HG02943 (cell line): Measurements from ENCODE around the gene SPTLC3.

Experiments used
- ATAC-seq: cut with Tn5 transposase; IDR thresholded peaks from one replicate; pipeline ENCODE4 v1.9.1; 2021; ENCODE audit warnings: mild to moderate bottlenecking, low read depth, moderate library complexity; ENCODE audit not compliant: unreplicated experiment

Gene SPTLC3

GRCh38 chr20:13089950-13090469 is 81.2 kb downstream of the SPTLC3 start:
- ATAC-seq: no peak

- no peak for ATAC-seq
These were observed 83.3 kb downstream of the SPTLC3 start for GRCh38 chr20:13092111-13092510.

DNA sequence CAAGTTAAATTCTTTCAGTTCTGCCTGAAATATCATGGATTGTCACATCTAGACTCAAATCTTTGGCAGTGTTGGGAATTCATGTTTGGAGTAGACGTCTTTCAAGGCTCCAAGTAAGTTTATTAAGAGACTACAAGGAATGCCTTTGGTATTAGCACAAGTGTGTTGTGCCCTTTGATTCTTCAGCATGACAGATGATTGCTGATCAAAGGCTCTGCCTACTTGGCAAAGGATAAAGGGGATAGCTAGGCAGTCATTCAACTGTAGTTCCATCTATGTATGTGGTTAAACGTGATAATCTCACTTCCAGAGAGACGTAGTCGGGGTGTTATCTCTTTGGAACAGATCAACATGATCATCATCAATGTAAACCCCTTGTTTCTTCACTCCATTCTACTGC is 86.2 kb downstream of the SPTLC3 start:
- ATAC-seq: no peak

DNA sequence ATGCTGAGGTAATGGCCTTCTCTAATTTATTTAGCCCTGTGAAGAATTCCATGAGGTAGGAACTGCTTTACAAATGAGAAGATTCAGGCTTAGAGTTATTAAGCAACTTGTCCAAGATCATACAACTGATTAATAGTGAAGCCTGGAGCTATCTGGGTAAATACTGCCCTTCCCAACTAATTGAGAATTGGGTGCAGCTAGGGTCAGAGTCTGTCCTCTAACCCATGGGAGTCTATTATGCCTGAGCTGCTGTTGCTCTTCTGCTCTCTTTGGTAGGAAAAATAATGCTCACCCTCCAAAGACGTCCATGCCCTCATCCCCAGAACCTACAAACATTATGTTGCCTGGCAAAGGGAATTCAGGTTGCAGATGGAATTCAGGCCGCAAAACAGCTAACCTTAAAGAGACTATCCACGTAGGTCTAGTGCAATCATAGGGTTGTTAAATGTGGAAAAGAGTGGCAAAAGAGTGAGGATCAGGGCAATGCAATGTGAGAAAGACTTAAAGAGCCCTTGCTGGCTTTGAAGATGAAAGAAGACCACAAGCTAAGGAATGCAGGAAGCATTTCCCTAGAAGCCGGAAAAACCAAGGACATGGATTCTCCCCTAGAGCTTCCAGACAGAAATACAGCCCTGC is 90.1 kb downstream of the SPTLC3 start:
- no peak for ATAC-seq

DNA sequence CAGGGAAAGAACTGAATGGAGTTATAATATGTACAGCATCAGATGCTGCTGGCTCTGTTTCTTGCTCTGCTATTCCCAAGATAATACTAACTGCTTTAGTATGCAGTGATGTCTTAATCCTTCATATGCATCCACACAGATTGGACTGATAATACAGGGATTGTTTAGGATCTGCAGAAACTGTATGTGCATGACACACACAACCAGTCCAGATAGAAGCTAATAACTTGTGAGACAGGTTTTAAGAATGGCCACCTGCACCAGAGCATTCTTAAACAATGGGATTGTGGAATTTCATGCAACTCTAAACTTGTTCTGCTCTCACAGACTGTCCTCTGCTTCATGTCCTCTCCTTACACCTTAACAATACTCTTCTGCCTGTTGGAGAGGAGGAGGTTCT is 90.9 kb downstream of the SPTLC3 start:
- no peak for ATAC-seq

DNA sequence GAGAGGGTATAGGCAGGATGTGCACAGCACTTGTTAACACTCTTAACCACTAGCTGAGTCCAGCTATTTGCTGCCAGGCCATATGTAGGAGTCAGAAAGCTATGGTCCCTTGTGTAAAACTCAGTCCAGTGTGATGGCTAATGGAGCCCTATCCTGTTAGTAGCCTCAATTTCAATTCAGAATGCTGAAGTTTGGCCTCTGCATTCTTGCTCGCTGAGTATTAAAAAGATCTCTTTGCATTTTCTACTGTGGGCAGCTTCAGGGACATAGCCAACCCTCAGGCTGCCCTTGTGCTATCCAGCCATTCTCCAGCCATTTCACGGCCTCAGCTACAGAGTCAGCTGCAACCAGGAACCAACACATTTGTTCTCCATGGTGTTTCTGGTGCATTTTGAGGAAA is 92.5 kb downstream of the SPTLC3 start:
- ATAC-seq: no peak

- ATAC-seq: no peak
These were observed 92.9 kb downstream of the SPTLC3 start for GRCh38 chr20:13101706-13102105.

DNA sequence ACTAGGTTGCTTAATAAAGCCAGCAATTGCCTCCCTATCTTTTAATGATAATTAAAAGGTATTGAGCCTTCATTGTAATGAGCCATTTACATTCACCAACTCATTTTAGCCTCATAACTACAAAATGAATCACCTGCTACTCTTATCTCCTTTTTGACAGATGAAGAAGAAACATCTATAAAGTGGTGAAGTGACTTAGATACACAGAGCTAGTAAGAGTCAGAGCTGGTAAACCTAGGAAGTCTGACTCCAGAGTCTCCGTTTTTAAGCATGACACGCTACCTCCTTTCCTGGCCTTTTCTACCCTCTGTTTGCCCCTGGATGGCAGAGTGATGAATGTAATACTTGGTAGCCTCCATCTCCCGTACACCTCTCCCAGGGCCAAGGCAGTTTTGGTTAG is 93.5 kb downstream of the SPTLC3 start:
- ATAC-seq: no peak

DNA sequence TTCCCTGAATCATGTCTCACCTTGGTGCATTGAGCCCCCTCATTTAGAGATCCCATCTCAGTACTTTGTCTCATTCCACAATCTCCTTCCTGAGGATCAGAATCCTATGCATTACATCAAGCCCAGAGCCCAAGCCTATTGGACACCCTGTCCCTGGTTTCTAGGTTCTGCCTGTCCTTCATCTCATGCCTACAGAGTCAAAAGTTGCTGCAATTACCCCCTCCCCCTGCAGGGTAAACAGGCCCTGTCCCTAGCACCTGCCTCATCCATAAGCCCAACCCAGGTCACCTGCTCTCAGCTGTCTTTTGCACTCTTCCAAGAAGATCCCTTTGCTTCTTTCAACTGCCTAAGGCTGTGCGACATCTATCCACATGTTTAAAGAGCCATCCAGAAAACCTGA is 93.9 kb downstream of the SPTLC3 start:
- ATAC-seq: no peak

GRCh38 chr20:13105039-13105438 is 96.3 kb downstream of the SPTLC3 start:
- ATAC-seq: no peak

- ATAC-seq: no peak
These were observed 97.2 kb downstream of the SPTLC3 start for GRCh38 chr20:13105864-13106457.

DNA sequence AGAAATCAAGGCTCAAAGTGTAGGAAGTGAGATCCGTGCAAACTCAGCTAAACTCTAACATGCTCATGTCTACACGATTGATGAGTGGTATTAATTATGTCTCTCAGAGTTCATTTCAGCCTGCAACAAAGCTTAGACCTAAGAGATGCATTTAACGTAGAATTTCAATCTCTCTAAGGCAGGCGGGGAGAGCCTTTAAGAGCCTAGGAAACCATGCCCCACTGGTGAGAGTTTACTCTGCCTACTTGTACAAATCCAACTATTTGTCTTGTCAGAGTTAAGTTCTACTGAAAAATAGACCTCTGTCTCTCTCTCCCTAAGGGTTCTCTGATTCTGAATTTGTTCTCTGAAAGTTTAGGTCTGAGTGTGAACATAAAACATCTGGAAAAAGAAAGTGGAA is 100.9 kb downstream of the SPTLC3 start:
- ATAC-seq: no peak

DNA sequence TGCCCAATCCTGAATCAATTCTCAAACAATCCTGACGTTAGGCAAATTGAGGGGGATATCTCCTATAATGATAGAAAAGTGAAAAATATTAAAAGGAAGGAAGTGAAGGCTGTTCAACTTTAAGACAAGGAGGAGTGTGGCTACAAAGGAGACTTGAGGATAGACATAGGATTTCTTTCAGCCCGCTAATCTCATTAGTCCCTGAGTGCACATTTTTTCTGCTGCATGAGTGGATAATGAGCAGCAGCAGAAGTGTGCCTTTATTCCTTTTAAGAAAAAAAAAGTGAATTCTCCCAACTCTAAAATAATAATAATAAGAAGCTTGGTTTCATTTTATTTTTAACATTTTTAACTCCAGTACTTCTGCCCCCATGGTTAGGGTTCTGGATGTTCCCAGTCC is 102.0 kb downstream of the SPTLC3 start:
- no peak for ATAC-seq

- ATAC-seq: no peak
These were observed 102.6 kb downstream of the SPTLC3 start for GRCh38 chr20:13111249-13111911.

GRCh38 chr20:13113731-13114130 is 105.0 kb downstream of the SPTLC3 start:
- ATAC-seq: no peak

DNA sequence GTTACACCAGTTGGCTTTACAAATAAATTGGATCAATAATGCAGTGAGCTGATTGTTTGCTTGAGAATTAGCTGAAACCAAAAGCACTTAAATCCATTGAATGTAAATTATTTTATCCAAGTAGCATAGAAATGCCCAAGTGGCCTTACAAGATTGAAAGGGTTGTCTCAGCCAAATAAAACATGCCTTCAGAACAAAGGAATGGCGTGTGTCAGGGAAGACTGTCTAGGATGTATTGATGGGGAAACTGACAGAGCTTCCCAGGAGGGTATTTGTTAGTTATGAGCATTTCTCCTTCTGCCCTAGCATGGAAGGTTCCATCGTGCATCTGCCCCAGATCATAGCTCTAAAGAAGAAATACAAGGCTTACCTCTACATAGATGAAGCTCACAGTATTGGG is 108.4 kb downstream of the SPTLC3 start:
- no peak for ATAC-seq

- no peak for ATAC-seq
These were observed 109.9 kb downstream of the SPTLC3 start for GRCh38 chr20:13118676-13119075.

GRCh38 chr20:13119583-13119982 is 110.8 kb downstream of the SPTLC3 start:
- peak; percentile 71 for ATAC-seq

DNA sequence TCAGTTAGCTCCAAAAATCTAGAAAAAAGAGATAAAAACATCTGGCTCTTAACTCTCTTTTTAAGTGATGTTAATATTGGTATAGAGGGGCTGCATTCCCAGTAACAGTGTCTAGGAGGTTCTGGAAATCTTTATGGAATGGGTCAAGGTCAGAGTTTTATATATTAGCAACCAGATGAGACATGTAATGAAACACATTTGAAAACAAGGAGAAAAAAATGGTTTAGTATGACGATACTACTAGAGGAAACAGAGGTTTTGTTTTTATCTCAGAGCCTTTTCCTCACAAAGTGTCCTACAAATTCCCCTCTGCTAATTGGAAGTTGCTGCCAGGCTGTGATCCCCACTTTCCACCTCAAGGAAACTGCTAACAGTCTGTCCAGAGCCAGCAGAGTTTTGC is 111.7 kb downstream of the SPTLC3 start:
- ATAC-seq: no peak

GRCh38 chr20:13121840-13122515 is 113.2 kb downstream of the SPTLC3 start:
- ATAC-seq: no peak

- ATAC-seq: no peak
These were observed 116.7 kb downstream of the SPTLC3 start for GRCh38 chr20:13125486-13125885.
